ENCODE data around the gene HERPUD2. TPM values are rescaled to one million over a fixed set of nuclear protein-coding genes. Genes with fewer than 3 reads are reported as not detected.
"Not testable (repeated sequence)": the region's sequence is repeated elsewhere in the genome, so short reads cannot be mapped to it uniquely, and the experiment has no call there.

HERPUD2 gene
- total RNA-seq, 2 donors from 2014 or later = 25.3 to 58.3 TPM

GRCh38 chr7:35658606-35659201 lies 36.2 kb downstream of the HERPUD2 start:
- TF ChIP-seq POLR2AphosphoS5 (IDR thresholded peaks at IDR 0.05) (no peak), CTCF (IDR thresholded peaks at IDR 0.05) (no peak), POLR2A (IDR thresholded peaks at IDR 0.05) (no peak)
- Histone ChIP-seq H3K36me3 (no peaks in the 10 kb centered on the region), H3K27me3 (replicated peaks; ENCODE audit: insufficient read depth) (no peaks in the 10 kb centered on the region), H3K4me1 (replicated peaks) (no peaks in the 10 kb centered on the region), H3K27ac (no peak overlapping the region), H3K4me3 (no peak overlapping the region), H3K9me3 (no peaks in the 10 kb centered on the region)
- DNase-seq (ENCODE audit: low spot score) = no peak
- intact Hi-C loops (cut with DNase I) = no loop called here
- WGBS = 90% methylated on average over 1 of the region's 1 CpG

DNA sequence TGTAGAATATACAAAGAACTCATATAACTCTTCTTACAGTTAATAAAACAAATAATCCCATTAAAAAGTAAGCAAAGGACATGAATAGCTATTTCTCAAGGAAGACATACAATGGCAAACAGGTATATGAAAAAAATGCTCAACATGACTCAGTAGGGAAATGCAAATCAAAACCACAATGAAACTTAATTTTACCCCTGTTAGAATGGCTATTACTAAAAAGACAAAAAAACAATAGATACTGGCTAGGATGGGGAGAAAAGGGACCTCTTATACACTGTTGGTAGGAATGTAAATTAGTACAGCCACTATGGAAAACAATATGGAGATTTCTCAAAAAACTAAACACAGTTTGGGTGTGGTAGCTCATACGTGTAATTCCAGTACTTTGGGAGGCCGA lies 37.8 kb downstream of the HERPUD2 start:
- no peak for DNase-seq (ENCODE audit: low spot score)
- Histone ChIP-seq H3K4me3 (no peak overlapping the region), H3K36me3 (no peaks in the 10 kb centered on the region), H3K4me1 (replicated peaks) (no peaks in the 10 kb centered on the region), H3K27ac (no peak overlapping the region), H3K27me3 (replicated peaks; ENCODE audit: insufficient read depth) (no peaks in the 10 kb centered on the region), H3K9me3 (no peaks in the 10 kb centered on the region)
- intact Hi-C loops (cut with DNase I) = no loop called here
- no peak for TF ChIP-seq CTCF (IDR thresholded peaks at IDR 0.05)
- no peak for TF ChIP-seq POLR2A (IDR thresholded peaks at IDR 0.05)
- TF ChIP-seq POLR2AphosphoS5 (IDR thresholded peaks at IDR 0.05) = no peak
- WGBS = 95% methylated on average over 2 of the region's 2 CpGs

DNA sequence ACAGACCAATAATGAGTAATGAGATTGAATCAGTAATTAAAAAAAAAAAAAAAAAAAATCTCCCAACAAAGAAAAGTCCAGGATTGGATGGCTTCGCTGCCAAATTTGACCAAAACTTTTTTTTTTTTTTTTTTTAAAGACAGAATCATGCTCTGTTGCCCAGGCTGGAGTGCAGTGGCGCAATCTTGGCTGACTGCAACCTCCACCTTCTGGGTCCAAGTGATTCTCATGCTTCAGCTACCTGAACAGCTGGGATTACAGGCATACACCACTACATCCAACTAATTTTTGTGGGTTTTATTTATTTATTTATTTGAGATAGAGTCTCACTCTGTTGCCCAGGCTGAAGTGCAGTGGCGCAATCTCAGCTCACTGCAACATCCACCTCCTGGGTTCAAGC lies 40.4 kb downstream of the HERPUD2 start:
- H3K27ac ChIP-seq; intact Hi-C loops (cut with DNase I); H3K36me3 ChIP-seq; H3K27me3 ChIP-seq (replicated peaks; ENCODE audit: insufficient read depth); H3K4me1 ChIP-seq (replicated peaks); H3K4me3 ChIP-seq; H3K9me3 ChIP-seq; DNase-seq (ENCODE audit: low spot score): not testable (repeated sequence)
- 98% methylated on average over 3 of the region's 3 CpGs for WGBS

- no peak for DNase-seq (ENCODE audit: low spot score)
- Histone ChIP-seq H3K36me3 (no peaks in the 10 kb centered on the region), H3K27ac (no peak overlapping the region), H3K4me3 (no peak overlapping the region), H3K27me3 (replicated peaks; ENCODE audit: insufficient read depth) (no peaks in the 10 kb centered on the region), H3K9me3 (no peaks in the 10 kb centered on the region), H3K4me1 (replicated peaks) (no peaks in the 10 kb centered on the region)
- 88% methylated on average over 5 of the region's 5 CpGs for WGBS
- intact Hi-C loops (cut with DNase I) = no loop called here
- TF ChIP-seq POLR2AphosphoS5 (IDR thresholded peaks at IDR 0.05) (no peak), POLR2A (IDR thresholded peaks at IDR 0.05) (no peak), CTCF (IDR thresholded peaks at IDR 0.05) (no peak)
Measured at GRCh38 chr7:35652124-35652523, 42.8 kb downstream of the HERPUD2 start.

DNA sequence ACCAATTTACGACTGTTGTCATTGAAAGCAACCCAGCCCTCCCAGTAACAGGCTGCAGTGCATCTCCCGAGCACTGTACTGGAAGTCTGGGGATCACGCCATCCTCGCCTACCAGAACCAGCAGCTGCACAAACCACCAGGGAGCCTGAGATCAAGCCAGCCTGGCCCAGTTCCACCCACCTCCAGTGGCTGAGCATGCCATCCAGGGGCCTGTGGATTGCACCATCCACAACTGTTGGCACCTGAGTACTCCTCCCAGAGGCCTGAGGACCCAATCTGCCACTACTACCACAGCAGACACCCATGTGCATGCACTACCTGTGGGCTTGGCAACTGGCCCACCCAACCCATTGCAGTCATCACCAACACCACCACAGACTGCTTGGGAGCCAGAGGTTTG lies 44.2 kb downstream of the HERPUD2 start:
- Histone ChIP-seq H3K9me3 (no peaks in the 10 kb centered on the region), H3K27me3 (replicated peaks; ENCODE audit: insufficient read depth) (no peaks in the 10 kb centered on the region), H3K4me3 (no peak overlapping the region), H3K27ac (no peak overlapping the region), H3K4me1 (replicated peaks) (no peaks in the 10 kb centered on the region), H3K36me3 (no peaks in the 10 kb centered on the region)
- WGBS = 96% methylated on average over 4 of the region's 4 CpGs
- DNase-seq (ENCODE audit: low spot score) = no peak
- intact Hi-C loops (cut with DNase I) = no loop called here
- no peak for TF ChIP-seq POLR2AphosphoS5 (IDR thresholded peaks at IDR 0.05)
- no peak for TF ChIP-seq CTCF (IDR thresholded peaks at IDR 0.05)
- no peak for TF ChIP-seq POLR2A (IDR thresholded peaks at IDR 0.05)

Data from prostate gland (tissue), 2 donors.